ENCODE measurements around the gene FAAP20. TPM values are rescaled to one million over a fixed set of nuclear protein-coding genes. Genes with fewer than 3 reads are reported as not detected.

The FAAP20 gene
- total RNA-seq, 3 donors from 2014 or later, result 23.4 to 42.6 (median 32.0) TPM

- intact Hi-C loops (cut with DNase I, micrococcal nuclease), result no loop called here
- DNase-seq (no peak), ATAC-seq (no peak)
- no peak for TF ChIP-seq CTCF (IDR thresholded peaks at IDR 0.05)
- no peaks in the 10 kb centered on the region for H3K36me3 ChIP-seq (ENCODE audit: low read depth)
- no peaks in the 10 kb centered on the region for H3K4me1 ChIP-seq (ENCODE audit: low read depth)
- H3K4me3 ChIP-seq, result no peak overlapping the region
- H3K9me3 ChIP-seq, result no peaks in the 10 kb centered on the region
Measured at GRCh38 chr1:2173546-2174347, 20.8 kb downstream of the FAAP20 start.

GRCh38 chr1:2172551-2173146 is 21.9 kb downstream of the FAAP20 start:
- DNase-seq, result no peak
- Histone ChIP-seq H3K4me3 (no peak overlapping the region), H3K36me3 (ENCODE audit: low read depth) (no peaks in the 10 kb centered on the region), H3K4me1 (ENCODE audit: low read depth) (no peaks in the 10 kb centered on the region), H3K9me3 (no peaks in the 10 kb centered on the region)
- no peak for TF ChIP-seq CTCF (IDR thresholded peaks at IDR 0.05)
- intact Hi-C loops (cut with DNase I, micrococcal nuclease), result no loop called here
- ATAC-seq, result no peak

GRCh38 chr1:2172012-2172411 is 22.6 kb downstream of the FAAP20 start:
- DNase-seq (no peak), ATAC-seq (no peak)
- intact Hi-C loops (cut with DNase I, micrococcal nuclease), result no loop called here
- Histone ChIP-seq H3K9me3 (no peaks in the 10 kb centered on the region), H3K4me3 (no peak overlapping the region), H3K4me1 (ENCODE audit: low read depth) (no peaks in the 10 kb centered on the region), H3K36me3 (ENCODE audit: low read depth) (no peaks in the 10 kb centered on the region)
- TF ChIP-seq CTCF (IDR thresholded peaks at IDR 0.05), result no peak

GRCh38 chr1:2170211-2170610 is 24.4 kb downstream of the FAAP20 start:
- H3K36me3 ChIP-seq (ENCODE audit: low read depth), result no peaks in the 10 kb centered on the region
- no peak for DNase-seq
- intact Hi-C loops (cut with DNase I, micrococcal nuclease), result no loop called here

GRCh38 chr1:2169200-2169836 is 25.3 kb downstream of the FAAP20 start:
- no peaks in the 10 kb centered on the region for H3K4me1 ChIP-seq (ENCODE audit: low read depth)
- no peaks in the 10 kb centered on the region for H3K36me3 ChIP-seq (ENCODE audit: low read depth)
- H3K4me3 ChIP-seq, result no peak overlapping the region
- TF ChIP-seq CTCF (IDR thresholded peaks at IDR 0.05), result no peak
- intact Hi-C loops (cut with DNase I, micrococcal nuclease), result no loop called here
- H3K9me3 ChIP-seq, result no peaks in the 10 kb centered on the region
- ATAC-seq, result no peak
- no peak for DNase-seq

More at GRCh38 chr1:2170211-2170610, 24.4 kb downstream of the FAAP20 start:
- no peak for TF ChIP-seq CTCF (IDR thresholded peaks at IDR 0.05)
- Histone ChIP-seq H3K4me3 (no peak overlapping the region), H3K4me1 (ENCODE audit: low read depth) (no peaks in the 10 kb centered on the region), H3K9me3 (no peaks in the 10 kb centered on the region)
- ATAC-seq, result no peak

All from mucosa of descending colon (tissue), 3 donors.